ENCODE measurements around the gene OCA2.
"Not testable (repeated sequence)": the region's sequence is repeated elsewhere in the genome, so short reads cannot be mapped to it uniquely, and the experiment has no call there.

OCA2 gene

GRCh38 chr15:27730868-27731267 is 368.2 kb downstream of the OCA2 start:
- DNase-seq (ENCODE audit: low read depth in 2 of 2): no peak

DNA sequence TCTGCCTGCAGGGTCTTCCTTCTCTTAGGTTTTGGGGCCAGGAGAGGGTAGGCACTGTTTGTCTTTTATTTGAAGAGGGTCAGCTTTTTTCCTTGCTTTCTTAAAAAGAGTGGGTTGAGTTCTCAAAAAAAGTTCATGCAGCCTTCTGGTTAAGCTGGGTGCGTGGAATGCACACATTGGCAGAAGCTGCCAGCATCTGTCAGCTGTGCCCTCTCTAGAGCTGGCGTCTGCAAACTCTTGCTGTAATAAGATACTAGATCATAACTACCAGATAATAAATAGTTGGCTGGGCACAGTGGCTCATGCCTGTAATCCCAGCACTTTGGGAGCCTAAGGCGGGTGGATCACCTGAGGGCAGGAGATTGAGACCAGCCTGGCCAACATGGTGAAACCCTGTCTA is 373.4 kb downstream of the OCA2 start:
- DNase-seq (ENCODE audit: low read depth in 2 of 2): no peak

DNA sequence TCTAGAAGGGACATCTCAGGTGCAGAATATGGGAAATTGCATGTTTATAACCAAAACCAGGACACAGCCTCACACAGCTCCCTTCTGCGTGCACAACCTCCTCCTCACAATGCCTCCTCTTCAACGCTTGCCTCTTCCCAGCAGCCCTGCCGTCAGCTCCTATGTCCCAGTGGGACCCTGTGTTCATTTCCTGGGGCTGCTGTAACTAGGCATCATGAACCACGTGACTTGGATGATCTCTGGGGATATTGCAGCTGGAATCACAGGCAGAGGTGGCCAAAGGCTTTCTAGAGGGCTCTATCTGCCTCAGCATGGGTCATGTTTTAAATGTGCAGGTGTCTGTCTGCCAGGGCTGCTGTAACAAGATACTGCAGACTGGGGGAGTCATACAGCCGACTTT is 375.3 kb downstream of the OCA2 start:
- no peak for DNase-seq (ENCODE audit: low read depth in 2 of 2)

GRCh38 chr15:27722102-27722501 is 377.0 kb downstream of the OCA2 start:
- no peak for DNase-seq (ENCODE audit: low read depth in 2 of 2)

DNA sequence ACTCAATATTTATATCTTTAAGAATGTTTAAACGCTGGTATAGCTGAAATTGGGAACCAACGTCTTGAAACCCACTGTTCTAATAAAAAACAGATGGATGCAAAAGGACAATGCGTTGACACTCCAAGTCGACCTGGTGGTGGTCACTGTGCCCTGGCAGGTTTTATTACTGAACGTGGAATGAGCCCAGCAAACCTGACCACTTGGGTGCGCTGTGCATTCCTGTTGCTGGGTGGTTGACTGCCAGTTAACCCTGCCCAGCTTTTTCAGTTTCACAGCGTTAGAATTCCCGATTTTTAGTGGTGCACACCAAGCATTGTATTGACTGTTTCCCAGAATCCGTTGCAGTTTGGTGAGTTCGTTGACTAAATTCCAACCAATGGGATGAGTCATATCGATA is 384.4 kb downstream of the OCA2 start:
- no peak for DNase-seq (ENCODE audit: low read depth in 2 of 2)

DNA sequence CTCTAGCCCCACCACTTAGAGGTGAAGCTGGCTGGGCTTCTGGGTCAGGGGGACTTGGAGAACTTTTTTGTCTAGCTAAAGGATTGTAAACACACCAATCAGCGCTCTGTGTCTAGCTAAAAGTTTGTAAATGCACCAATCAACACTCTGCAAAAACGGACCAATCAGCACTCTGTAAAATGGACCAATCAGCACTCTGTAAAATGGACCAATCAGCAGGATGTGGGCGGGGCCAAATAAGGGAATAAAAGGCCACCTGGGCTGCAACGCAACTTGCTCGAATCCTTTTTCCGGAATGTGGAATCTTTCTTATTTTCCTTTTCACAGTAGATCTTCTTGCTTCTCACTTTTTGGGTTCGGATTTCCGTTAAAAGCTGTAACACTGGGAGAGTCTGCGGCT is 385.3 kb downstream of the OCA2 start:
- not testable (repeated sequence) for DNase-seq (ENCODE audit: low read depth in 2 of 2)

- DNase-seq (ENCODE audit: low read depth in 2 of 2): no peak
Measured at GRCh38 chr15:27707257-27707656, 391.9 kb downstream of the OCA2 start.

GRCh38 chr15:27706300-27706699 is 392.8 kb downstream of the OCA2 start:
- no peak for DNase-seq (ENCODE audit: low read depth in 2 of 2)

DNA sequence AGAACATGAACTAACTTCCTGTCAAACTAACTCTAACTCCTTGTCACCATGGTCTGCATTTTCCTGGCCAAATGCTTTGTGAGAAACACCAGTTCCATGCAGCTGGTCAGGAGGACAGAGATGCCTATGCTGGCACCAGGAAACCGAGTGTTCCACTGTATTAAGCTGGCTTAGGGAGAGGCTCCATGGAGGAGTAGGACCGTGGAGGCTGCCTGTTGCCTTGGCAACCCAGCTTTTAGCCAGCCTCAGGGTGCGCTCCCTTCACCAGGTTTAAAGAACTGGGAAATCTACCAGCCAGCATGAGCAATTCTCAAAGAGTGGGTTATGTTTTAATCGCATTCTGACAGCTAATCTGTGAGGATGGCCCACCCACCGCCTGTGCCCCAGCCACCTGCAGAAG is 394.1 kb downstream of the OCA2 start:
- no peak for DNase-seq (ENCODE audit: low read depth in 2 of 2)
